SK-MEL-5 (cell line): ENCODE results near the gene RASSF3. TPM values are rescaled to one million over a fixed set of nuclear protein-coding genes. Genes with fewer than 3 reads are reported as not detected.

Source experiments
- DNase-seq: peaks from one replicate; pipeline ENCODE4 v3.0.0-alpha.2; 2016; ENCODE audit warnings: low read depth, low spot score
- in situ Hi-C: cut with HindIII; loops from 2 replicates; pipeline ENCODE4 v1.10.0; 2016; ENCODE audit warnings: low sequenced_read_pairs, high pct_unique_total_duplicates, low pct_unique_long_range_greater_than_20kb
- total RNA-seq: library from RNA; depleted of rRNA; stranded (reverse); fragments of >200 nt; shearing (Covaris generic); gene quantifications from 2 replicates; pipeline ENCODE4 v1.2.3, GENCODE V29; 2014

RASSF3 gene
- total RNA-seq, 1 experiment from 2014 or later, result 117 TPM

GRCh38 chr12:64723630-64724029, 113.3 kb downstream of the RASSF3 start:
- DNase-seq, result no peak
- in situ Hi-C loops, result loop anchor here (25.0 kb wide), 1 partner anchor 186 kb away; no protein-coding TSS in a partner anchor

- in situ Hi-C loops, result loop anchor here (25.0 kb wide), 1 partner anchor 187 kb away; no protein-coding TSS in a partner anchor
- no peak for DNase-seq
Observed at GRCh38 chr12:64724201-64724745, 114.0 kb downstream of the RASSF3 start.

GRCh38 chr12:64729909-64730587, 119.8 kb downstream of the RASSF3 start:
- in situ Hi-C loops, result no loop called here

GRCh38 chr12:64730588-64730969, 120.3 kb downstream of the RASSF3 start:
- in situ Hi-C loops, result no loop called here
- DNase-seq, result no peak

More at GRCh38 chr12:64729909-64730587, 119.8 kb downstream of the RASSF3 start:
- no peak for DNase-seq

- DNase-seq, result no peak
- in situ Hi-C loops, result no loop called here
Observed at GRCh38 chr12:64731683-64732082, 121.4 kb downstream of the RASSF3 start.

GRCh38 chr12:64733857-64734256, 123.6 kb downstream of the RASSF3 start:
- DNase-seq, result no peak
- in situ Hi-C loops, result no loop called here

- in situ Hi-C loops, result no loop called here
- no peak for DNase-seq
Observed at GRCh38 chr12:64735442-64735841, 125.1 kb downstream of the RASSF3 start.

- no peak for DNase-seq
- in situ Hi-C loops, result no loop called here
Observed at GRCh38 chr12:64736771-64737170, 126.5 kb downstream of the RASSF3 start.

- in situ Hi-C loops, result no loop called here
- no peak for DNase-seq
Observed at GRCh38 chr12:64737539-64737938, 127.2 kb downstream of the RASSF3 start.

GRCh38 chr12:64739778-64740177, 129.5 kb downstream of the RASSF3 start:
- DNase-seq, result peak; percentile 11
- in situ Hi-C loops, result no loop called here

GRCh38 chr12:64740646-64741045, 130.4 kb downstream of the RASSF3 start:
- in situ Hi-C loops, result no loop called here
- DNase-seq, result no peak

- no peak for DNase-seq
- in situ Hi-C loops, result no loop called here
Observed at GRCh38 chr12:64742416-64742815, 132.1 kb downstream of the RASSF3 start.

GRCh38 chr12:64743206-64743605, 132.9 kb downstream of the RASSF3 start:
- in situ Hi-C loops, result no loop called here
- DNase-seq, result no peak

GRCh38 chr12:64744422-64745258, 134.3 kb downstream of the RASSF3 start:
- DNase-seq, result peak; percentile 36
- in situ Hi-C loops, result no loop called here

- DNase-seq, result no peak
- in situ Hi-C loops, result no loop called here
Observed at GRCh38 chr12:64745259-64745807, 135.0 kb downstream of the RASSF3 start.

- in situ Hi-C loops, result no loop called here
- no peak for DNase-seq
Observed at GRCh38 chr12:64745980-64746379, 135.7 kb downstream of the RASSF3 start.

- in situ Hi-C loops, result no loop called here
- no peak for DNase-seq
Observed at GRCh38 chr12:64746663-64747062, 136.4 kb downstream of the RASSF3 start.
